Measurements from ENCODE around the gene ADGRB2. TPM values are rescaled to one million over a fixed set of nuclear protein-coding genes. Genes with fewer than 3 reads are reported as not detected.

ADGRB2 gene
- polyA plus RNA-seq, 1 donor = 12.1 TPM

GRCh38 chr1:31795096-31795675, 31.0 kb upstream of the ADGRB2 start:
- DNase-seq = no peak

- DNase-seq = no peak
These were observed 29.6 kb upstream of the ADGRB2 start for GRCh38 chr1:31793586-31794285.

- no peak for DNase-seq
These were observed 28.9 kb upstream of the ADGRB2 start for GRCh38 chr1:31793086-31793485.

- DNase-seq = no peak
These were observed 28.4 kb upstream of the ADGRB2 start for GRCh38 chr1:31792541-31792940.

- no peak for DNase-seq
These were observed 28.0 kb upstream of the ADGRB2 start for GRCh38 chr1:31792116-31792515.

GRCh38 chr1:31791131-31791858, 27.2 kb upstream of the ADGRB2 start:
- DNase-seq = no peak

GRCh38 chr1:31790641-31791091, 26.5 kb upstream of the ADGRB2 start:
- DNase-seq = no peak

- no peak for DNase-seq
These were observed 26.0 kb upstream of the ADGRB2 start for GRCh38 chr1:31790140-31790539.

GRCh38 chr1:31789259-31790065, 25.3 kb upstream of the ADGRB2 start:
- peak; percentile 83 for DNase-seq

GRCh38 chr1:31788825-31789256, 24.7 kb upstream of the ADGRB2 start:
- no peak for DNase-seq

GRCh38 chr1:31788138-31788824, 24.1 kb upstream of the ADGRB2 start:
- peak; percentile 89 for DNase-seq

- no peak for DNase-seq
These were observed 23.6 kb upstream of the ADGRB2 start for GRCh38 chr1:31787786-31788137.

- no peak for DNase-seq
These were observed 23.1 kb upstream of the ADGRB2 start for GRCh38 chr1:31787261-31787660.

- no peak for DNase-seq
These were observed 22.4 kb upstream of the ADGRB2 start for GRCh38 chr1:31786366-31787060.

- no peak for DNase-seq
These were observed 21.8 kb upstream of the ADGRB2 start for GRCh38 chr1:31785947-31786290.

- no peak for DNase-seq
These were observed 21.1 kb upstream of the ADGRB2 start for GRCh38 chr1:31785020-31785946.

- no peak for DNase-seq
These were observed 20.3 kb upstream of the ADGRB2 start for GRCh38 chr1:31784356-31785019.

- no peak for DNase-seq
These were observed 19.7 kb upstream of the ADGRB2 start for GRCh38 chr1:31783846-31784245.
